Activated CD4-positive, alpha-beta T cell treated with anti-CD3 and anti-CD28 coated beads for 48 hours (primary cell): Measurements from ENCODE around the gene ALOXE3.

Experiments used
- DNase-seq: peaks from one replicate; pipeline ENCODE4 v3.0.0-alpha.2; 2020

Gene ALOXE3

DNA sequence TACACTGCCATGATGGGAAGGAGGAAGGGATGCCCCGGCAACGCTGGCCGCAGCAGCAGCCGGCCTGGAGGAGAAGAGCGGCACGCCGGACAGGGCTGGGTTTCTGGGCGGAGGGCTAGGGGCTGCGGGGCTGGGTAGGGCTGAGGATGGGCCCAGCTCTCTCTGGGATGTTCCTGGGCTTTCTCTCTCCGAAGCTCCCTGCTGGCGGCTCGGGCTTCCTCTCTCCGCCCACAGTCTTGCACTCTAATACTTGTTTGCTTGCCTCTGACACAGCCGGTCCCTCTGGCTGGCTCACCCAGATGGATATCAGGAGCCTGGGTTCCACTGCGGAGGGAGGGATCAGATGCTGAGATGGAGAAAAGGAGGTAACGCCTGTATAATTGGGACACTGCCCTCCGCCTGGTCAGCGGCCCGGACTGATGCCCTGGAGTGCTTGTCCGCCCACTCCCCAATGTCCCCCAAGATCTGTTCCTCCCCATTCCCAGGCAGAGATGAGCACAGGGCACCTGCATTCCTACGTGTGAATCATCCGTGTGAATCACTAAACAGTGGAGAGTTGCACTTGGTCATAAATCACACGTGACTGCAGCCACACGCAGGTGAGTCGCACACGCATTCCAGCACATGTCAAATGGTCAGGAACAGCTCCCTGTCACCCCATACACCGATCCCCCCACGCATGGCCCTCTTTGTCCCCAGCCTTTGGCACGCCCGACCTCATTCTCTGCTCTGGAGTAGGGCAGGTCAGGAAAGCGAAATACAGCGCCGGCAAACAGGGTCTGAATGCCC, at the start of gene ALOXE3:
ALOXE3 (minus strand) TSS at position 535 of the 789 bp plus-strand sequence; CDS start at position 11, 524 bp downstream.
- peak; percentile 45 for DNase-seq

GRCh38 chr17:8167526-8167925, 49.2 kb upstream of the ALOXE3 start:
- DNase-seq: no peak

- no peak for DNase-seq
Observed at GRCh38 chr17:8166731-8167130, 48.4 kb upstream of the ALOXE3 start.

DNA sequence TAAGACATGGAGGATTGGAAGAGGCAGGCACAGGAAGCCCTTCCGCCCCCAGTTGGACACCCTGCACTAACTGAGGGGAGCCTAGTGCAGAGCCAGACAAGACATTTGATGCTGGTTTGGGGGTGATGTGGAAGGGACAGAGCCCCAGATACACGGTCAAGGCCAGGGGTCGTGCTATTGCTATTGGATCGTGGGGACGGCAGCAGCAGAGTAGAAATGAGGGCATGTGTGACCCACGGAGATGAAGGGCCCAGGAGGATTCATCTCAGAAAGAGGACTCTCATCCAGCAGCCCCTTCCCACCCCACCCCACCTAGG, 46.5 kb upstream of the ALOXE3 start:
- DNase-seq: no peak

DNA sequence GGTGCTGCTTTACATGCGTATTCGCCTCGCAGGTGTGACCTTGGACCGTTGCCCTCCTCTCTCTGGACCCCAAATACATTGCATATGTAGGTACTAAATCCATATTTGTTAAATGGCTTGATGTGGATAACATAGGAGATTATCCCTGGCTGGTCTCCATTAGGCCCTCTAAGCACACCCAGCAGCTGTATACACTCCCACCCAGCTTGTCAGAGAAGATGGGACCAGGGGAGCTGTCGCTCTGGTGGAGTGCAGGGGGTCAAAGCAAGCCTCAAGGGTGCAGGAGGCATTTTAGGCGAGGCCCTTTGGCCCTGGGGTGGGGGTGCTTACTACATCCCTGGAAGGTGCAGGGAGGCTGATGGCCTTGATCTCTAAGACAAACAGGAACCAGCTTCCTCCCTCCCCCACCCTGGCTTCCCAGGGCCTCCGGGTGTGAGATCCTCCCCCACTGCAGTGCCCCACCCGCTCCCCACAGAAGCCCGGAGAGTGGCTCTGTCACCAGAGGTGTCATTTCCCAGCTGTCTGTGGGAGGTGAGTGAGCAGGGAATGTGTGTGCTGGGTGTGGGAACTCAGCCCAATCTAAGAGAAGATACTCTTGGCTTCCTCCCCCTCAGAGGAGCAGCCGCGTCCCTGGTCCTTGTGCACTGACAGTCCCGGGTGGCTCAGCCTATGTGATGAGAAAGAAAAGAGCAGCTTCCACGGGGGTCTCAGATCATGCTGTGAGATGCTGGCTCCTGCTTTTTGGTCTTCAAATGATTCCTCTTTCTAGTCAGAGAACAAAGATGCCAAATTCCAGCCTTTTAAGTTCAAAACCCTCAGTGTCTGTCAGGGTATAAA, 45.9 kb upstream of the ALOXE3 start:
- peak; percentile 86 for DNase-seq

DNA sequence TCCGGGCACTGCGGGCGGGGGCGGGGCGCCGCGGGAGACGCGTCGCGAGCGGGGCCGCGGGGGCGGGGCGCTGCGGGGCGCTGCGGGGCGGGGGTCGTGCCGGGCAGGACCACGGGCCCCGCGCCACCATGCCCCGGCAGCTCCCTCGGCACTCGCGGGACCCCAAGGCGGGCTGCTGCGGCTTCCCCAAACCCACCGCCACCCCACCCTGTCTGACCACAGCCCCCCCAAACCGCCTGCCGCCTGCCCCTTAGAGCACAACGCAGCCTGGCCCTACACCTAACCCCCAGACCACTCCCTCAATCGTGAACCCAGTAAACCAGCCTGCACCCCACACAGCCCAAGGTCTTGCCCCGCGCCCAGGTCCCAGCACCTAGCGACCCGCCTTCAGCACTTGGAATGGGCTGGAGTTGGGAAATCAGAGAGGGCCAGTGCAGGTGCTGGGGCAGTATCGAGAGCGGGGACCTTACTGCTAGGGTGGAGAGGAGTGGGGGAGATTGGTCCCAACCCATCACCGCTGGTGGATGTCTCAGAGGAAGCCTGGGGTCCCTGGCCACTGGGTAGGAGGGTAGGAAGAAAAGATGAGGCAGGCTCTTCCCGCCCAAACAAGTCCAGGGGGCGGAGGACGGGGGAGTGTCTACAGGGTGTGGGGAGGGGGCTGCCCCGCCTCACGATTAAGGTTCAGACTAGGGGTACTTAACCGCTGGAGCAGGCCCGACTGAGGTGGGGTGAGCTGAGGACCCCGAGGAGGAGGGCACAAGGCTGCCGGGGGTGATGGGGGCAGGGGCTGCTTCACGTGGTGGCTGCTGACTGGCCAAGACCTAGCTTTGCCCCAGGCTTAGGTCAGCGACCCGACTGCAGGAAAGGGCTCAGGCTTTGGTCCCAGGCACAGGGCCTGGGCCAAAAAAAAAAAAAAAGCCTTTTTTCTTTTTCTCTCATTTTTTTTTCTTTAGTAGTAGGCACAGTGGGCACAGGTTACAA, 45.0 kb upstream of the ALOXE3 start:
- DNase-seq: peak; percentile 38

DNA sequence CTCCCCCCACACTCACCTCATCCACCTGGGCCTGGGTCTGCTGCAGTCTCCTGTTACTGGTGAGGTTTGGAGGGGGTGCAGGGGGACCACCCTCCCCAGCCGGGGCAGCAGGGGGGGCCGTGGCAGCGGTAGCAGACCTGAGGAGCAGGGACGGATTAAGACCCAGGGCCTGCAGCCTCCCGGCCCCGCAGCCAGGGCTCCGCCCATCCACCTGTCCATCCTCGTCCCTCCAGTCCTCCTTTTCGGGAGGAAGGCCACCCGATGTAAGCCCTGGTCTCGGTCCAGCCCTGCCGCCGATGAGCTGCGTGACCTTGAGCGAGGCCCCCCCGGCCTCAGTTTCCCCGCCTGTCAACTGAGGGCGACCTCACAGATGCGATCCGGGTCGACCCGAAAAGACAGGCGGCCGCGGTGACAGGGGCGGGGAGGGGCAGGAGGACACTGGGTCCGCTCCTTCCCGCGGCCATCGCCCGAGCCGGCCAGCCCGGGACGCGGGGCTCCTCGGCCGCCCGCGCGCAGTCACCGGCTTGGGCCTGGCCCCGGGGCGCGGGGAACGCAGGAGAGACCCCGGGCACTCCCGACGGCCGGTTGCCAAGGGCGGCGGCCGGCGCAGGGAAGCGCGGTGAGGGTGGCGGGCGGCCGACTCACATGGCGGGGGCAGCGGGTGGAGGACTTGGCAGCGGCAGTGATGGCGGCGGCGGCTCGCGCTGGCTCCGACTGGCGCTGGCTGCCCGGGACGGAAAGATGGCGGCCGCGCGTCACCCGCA, 44.1 kb upstream of the ALOXE3 start, which contains the start of gene VAMP2:
VAMP2 (minus strand) TSS at position 716 of the 764 bp plus-strand sequence; CDS start at position 647, 69 bp downstream.
- peak; percentile 84 for DNase-seq

DNA sequence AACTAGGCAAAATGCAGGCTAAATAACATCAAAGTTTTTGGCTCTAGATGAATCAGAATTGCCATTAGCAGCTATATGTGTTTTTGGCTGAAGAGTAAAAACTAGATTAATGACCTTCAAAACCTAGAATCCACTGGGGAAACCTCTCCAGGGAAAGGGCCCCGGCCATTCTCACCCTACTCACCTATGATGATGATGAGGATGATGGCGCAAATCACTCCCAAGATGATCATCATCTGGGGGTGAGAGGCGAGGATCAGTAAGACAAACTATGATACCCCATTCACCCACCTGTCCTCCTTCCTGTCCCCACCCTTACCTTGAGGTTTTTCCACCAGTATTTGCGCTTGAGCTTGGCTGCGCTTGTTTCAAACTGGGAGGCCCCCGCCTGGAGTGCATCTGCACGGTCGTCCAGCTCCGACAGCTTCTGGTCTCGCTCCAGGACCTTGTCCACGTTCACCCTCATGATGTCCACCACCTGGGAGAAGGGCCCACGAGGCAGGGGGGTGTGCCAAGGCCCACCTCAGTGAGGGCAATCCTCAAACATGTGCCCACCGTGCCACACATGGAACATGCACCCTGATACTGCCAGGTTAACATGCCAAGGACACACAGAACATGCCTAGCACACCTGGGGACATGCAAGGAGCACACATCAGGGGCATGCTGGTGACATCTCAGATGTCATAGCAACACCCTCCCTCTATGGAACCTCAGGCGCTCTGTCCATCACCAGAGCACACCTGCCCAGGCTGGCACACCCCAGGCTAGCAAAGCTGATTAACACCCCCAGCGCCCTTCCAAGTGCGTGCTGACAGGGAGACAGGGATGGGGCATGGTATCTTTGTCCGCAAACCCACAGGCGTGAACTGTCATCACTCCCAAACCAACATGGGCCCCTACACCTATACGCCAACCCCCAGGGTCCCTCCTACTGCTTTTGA, 43.2 kb upstream of the ALOXE3 start:
- DNase-seq: no peak

DNA sequence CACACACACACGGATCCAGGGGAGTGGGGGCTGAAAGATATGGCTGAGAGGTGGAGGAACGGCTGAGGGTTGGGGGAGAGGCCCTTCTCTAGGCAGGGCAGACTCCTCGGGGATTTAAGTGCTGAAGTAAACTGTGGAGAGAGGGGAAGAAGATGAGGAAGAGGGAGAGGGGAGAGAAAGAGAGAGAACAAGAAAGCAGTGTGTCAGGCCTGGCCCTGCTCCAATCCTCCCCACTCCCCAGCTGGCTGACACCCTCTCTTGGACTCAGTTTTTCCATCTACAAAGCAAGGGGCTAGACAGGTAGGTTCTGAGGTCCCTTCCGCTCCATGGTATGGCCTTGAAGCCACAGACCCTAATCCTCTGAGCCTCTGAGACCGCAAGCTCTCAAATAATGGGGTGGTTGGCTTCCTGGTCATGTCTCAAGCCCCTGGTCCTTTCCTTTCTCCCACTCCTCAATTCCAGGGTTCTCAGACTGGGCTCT, 42.5 kb upstream of the ALOXE3 start:
- peak; percentile 41 for DNase-seq

- no peak for DNase-seq
Observed at GRCh38 chr17:8160224-8160577, 41.9 kb upstream of the ALOXE3 start.

DNA sequence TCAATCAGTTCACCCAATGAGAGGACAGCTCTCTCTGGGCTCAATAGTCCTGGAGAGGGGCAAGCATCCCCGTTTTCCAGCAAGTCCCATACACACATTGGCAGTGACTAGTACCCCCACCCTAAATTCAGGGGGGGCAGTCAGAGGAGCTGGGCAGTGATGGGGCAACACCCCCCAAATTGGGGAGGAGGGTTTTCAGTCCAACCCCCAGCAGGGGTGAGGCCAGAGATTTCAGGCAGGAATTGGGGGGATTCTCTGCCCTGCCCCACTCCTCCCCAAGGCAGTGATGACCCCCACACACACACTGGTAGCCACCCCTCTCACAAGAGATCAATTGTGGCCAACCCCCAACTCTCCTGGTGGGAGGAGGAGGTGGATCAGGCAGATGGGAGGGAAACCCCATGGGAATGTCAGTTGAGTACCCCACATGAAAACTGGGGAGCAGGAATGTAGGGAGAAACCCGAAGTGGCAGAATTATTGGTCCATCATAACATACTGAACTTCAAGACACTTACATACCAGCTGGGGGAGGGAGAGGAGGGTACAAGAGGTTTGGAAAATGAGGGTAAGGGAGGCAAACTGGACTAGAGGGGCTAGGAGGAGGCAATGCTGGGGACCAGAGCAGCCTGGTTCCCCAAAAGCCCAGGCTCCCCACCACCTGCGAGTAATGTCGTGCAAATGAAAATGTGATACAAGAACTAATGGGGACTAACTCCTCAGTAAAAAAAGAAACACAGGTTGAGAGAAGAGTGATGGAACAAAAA, 41.3 kb upstream of the ALOXE3 start:
- DNase-seq: no peak

- DNase-seq: no peak
Observed at GRCh38 chr17:8159032-8159400, 40.7 kb upstream of the ALOXE3 start.

DNA sequence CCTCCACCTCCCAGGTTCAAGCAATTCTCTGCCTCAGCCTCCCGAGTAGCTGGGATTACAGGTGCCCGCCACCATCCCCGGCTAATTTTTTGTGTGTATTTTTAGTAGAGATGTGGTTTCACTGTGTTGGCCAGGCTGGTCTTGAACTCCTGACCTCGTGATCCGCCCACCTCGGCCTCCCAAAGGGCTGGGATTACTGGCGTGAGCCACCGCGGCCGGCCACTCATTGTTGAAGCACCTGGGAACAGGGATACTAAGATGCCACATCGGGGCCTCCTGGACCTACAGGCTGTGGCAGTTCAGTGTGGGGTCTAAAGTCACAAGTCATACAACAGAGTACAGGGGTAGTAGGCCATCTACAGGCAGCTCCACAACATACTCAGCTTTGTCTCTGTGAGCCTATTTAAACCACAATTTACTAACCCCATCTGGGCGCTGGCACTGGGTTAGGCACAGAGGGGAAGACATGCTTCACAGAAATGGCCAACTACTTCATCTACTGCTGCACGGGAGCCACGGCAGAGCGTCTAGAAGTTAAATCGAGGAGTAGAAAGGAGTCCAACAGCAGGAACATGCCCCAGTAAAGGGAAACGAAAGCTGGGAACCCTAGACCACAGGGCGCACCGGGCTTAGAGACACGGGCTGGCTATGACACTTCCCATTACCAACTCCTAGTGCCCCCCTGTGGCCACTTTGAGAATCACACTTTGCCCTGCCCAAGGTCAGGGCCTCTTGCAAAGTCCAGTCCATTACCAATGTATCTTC, 40.1 kb upstream of the ALOXE3 start:
- peak; percentile 93 for DNase-seq

GRCh38 chr17:8156246-8156992, 38.1 kb upstream of the ALOXE3 start:
- peak; percentile 100 for DNase-seq

DNA sequence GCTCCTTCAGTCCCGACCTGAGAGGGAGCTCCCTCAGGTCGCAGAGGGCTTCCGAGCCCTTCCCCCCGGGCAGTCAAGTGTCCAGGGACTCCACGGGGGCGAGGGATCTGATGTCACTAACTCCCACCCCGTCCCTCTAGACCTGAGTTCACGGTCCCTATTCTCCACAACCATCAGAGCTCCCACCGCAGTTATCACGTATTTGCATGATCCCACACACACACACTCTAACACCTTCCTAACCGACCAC, 37.6 kb upstream of the ALOXE3 start:
- no peak for DNase-seq

- DNase-seq: no peak
Observed at GRCh38 chr17:8155231-8155995, 37.1 kb upstream of the ALOXE3 start.

- no peak for DNase-seq
Observed at GRCh38 chr17:8154608-8155155, 36.4 kb upstream of the ALOXE3 start.
